RKO (cell line): ENCODE results near the gene NEDD4L.

Experiments used
- DNase-seq: peaks from one replicate; pipeline ENCODE4 v3.0.0-alpha.2; 2016; ENCODE audit warnings: low spot score

Gene NEDD4L

GRCh38 chr18:58211510-58211909, 167.5 kb downstream of the NEDD4L start:
- no peak for DNase-seq

GRCh38 chr18:58212274-58212673, 168.2 kb downstream of the NEDD4L start:
- DNase-seq: no peak

GRCh38 chr18:58213440-58213839, 169.4 kb downstream of the NEDD4L start:
- DNase-seq: peak; percentile 40

GRCh38 chr18:58215011-58215410, 171.0 kb downstream of the NEDD4L start:
- no peak for DNase-seq

- no peak for DNase-seq
Observed at GRCh38 chr18:58216071-58216481, 172.1 kb downstream of the NEDD4L start.

GRCh38 chr18:58217052-58217451, 173.0 kb downstream of the NEDD4L start:
- no peak for DNase-seq

- no peak for DNase-seq
Observed at GRCh38 chr18:58218117-58218516, 174.1 kb downstream of the NEDD4L start.

GRCh38 chr18:58221060-58221725, 177.2 kb downstream of the NEDD4L start:
- no peak for DNase-seq

GRCh38 chr18:58222432-58223125, 178.6 kb downstream of the NEDD4L start:
- DNase-seq: no peak

GRCh38 chr18:58223717-58224424, 179.8 kb downstream of the NEDD4L start:
- DNase-seq: peak; percentile 99

- no peak for DNase-seq
Observed at GRCh38 chr18:58224425-58224750, 180.4 kb downstream of the NEDD4L start.

GRCh38 chr18:58225101-58225500, 181.1 kb downstream of the NEDD4L start:
- DNase-seq: no peak

- DNase-seq: no peak
Observed at GRCh38 chr18:58226429-58226828, 182.4 kb downstream of the NEDD4L start.

- no peak for DNase-seq
Observed at GRCh38 chr18:58227361-58227930, 183.4 kb downstream of the NEDD4L start.

GRCh38 chr18:58228176-58228575, 184.2 kb downstream of the NEDD4L start:
- DNase-seq: no peak

- DNase-seq: no peak
Observed at GRCh38 chr18:58228762-58229161, 184.7 kb downstream of the NEDD4L start.

- no peak for DNase-seq
Observed at GRCh38 chr18:58229162-58229561, 185.1 kb downstream of the NEDD4L start.

GRCh38 chr18:58230438-58231179, 186.6 kb downstream of the NEDD4L start:
- no peak for DNase-seq

GRCh38 chr18:58231930-58232329, 187.9 kb downstream of the NEDD4L start:
- no peak for DNase-seq

- no peak for DNase-seq
Observed at GRCh38 chr18:58232668-58233067, 188.6 kb downstream of the NEDD4L start.

GRCh38 chr18:58234359-58234741, 190.3 kb downstream of the NEDD4L start:
- no peak for DNase-seq

- no peak for DNase-seq
Observed at GRCh38 chr18:58235001-58235436, 191.0 kb downstream of the NEDD4L start.
